ENCODE data around the gene PIK3C2G.

GRCh38 chr12:18567787-18568186 is 306.5 kb downstream of the PIK3C2G start:
- TF ChIP-seq CTCF (IDR thresholded peaks at IDR 0.05) (no peak), POLR2A (IDR thresholded peaks at IDR 0.05) (no peak)

Data from vagina (tissue), 2 donors.